Left ventricle myocardium inferior (tissue), 1 donor: ENCODE results near the gene YWHAB. TPM values are rescaled to one million over a fixed set of nuclear protein-coding genes. Genes with fewer than 3 reads are reported as not detected.

Experiments
- DNase-seq: peaks from one replicate; pipeline ENCODE4 v3.0.0-alpha.2; 2020
- H3K27ac ChIP-seq: fragments of 200-600 bp; replicated peaks from 2 replicates; pipeline ENCODE4 v1.8.0; 2021
- H3K27me3 ChIP-seq: fragments of 200-600 bp; 2 replicates; pipeline ENCODE4 v1.8.0; 2021; ENCODE audit warnings: low read depth
- H3K36me3 ChIP-seq: fragments of 200-600 bp; 2 replicates; pipeline ENCODE4 v1.8.0; 2021
- H3K4me1 ChIP-seq: fragments of 200-600 bp; 2 replicates; pipeline ENCODE4 v1.8.0; 2021
- H3K4me3 ChIP-seq: fragments of 200-600 bp; 2 replicates; pipeline ENCODE4 v1.8.0; 2021; ENCODE audit warnings: mild to moderate bottlenecking, moderate library complexity
- H3K9me3 ChIP-seq: fragments of 200-600 bp; replicated peaks from 2 replicates; pipeline ENCODE4 v1.8.0; 2021
- intact Hi-C: fragments of 100-400 bp; cut with micrococcal nuclease; formaldehyde crosslinking; loops from one replicate; pipeline ENCODE4 v1.11.0; 2022
- total RNA-seq: library from RNA; stranded (reverse); fragmentation: NEBNext Ultra II Directional; extraction: Animal tissue kit (Norgen Biotek cat#: 25700); gene quantifications from one replicate; pipeline ENCODE4 v1.2.1, GENCODE V29; 2021
- TF ChIP-seq, protein P1 (sequence below): fragments of 200-600 bp; IDR thresholded peaks from 2 replicates; pipeline ENCODE4 v1.8.0; 2021; ENCODE audit warnings: antibody characterized with exemption, mild to moderate bottlenecking, borderline replicate concordance
- donor health status: DM: no; HTN: yes; CAD: no; lungs with severe emphysema.

YWHAB gene
- total RNA-seq, 1 donor from 2014 or later, result 106 TPM

DNA sequence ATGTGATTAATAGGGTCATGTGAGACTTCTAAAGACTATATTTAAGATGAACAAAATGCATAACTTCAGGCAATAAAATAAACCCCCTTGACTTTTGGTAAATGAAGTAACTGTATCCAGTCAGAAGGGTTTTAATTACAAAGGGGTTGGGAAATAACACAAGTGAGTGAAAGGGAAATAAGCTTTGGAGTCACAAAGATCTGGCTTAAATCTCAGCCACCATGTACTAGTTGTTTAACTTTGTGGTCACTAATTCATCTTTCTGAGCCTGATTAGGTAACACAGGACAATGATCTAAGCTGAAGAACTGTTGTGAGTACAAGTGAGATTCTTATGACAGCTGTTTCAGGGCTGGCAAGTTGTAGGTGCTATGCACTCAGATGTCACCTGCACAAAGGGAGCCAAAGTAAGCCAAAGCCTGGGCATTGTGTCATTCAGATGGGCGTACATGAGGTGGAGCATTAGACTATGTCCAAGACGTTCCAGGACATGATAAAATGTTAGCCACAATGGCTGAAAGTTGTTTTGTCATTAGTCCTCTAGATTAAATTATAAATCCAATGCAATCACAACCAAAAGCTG, 60.9 kb downstream of the YWHAB start:
- no peak overlapping the region for H3K27ac ChIP-seq
- intact Hi-C loops, result no loop called here
- H3K4me1 ChIP-seq, result no peaks in the 10 kb centered on the region
- no peaks in the 10 kb centered on the region for H3K9me3 ChIP-seq
- no peak overlapping the region for H3K4me3 ChIP-seq
- H3K27me3 ChIP-seq, result no peaks in the 10 kb centered on the region
- no peak for DNase-seq
- H3K36me3 ChIP-seq, result peaks cover 94% of the 10 kb centered on the region
- TF ChIP-seq, protein P1, sequence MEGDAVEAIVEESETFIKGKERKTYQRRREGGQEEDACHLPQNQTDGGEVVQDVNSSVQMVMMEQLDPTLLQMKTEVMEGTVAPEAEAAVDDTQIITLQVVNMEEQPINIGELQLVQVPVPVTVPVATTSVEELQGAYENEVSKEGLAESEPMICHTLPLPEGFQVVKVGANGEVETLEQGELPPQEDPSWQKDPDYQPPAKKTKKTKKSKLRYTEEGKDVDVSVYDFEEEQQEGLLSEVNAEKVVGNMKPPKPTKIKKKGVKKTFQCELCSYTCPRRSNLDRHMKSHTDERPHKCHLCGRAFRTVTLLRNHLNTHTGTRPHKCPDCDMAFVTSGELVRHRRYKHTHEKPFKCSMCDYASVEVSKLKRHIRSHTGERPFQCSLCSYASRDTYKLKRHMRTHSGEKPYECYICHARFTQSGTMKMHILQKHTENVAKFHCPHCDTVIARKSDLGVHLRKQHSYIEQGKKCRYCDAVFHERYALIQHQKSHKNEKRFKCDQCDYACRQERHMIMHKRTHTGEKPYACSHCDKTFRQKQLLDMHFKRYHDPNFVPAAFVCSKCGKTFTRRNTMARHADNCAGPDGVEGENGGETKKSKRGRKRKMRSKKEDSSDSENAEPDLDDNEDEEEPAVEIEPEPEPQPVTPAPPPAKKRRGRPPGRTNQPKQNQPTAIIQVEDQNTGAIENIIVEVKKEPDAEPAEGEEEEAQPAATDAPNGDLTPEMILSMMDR, result no peak

GRCh38 chr20:44948107-44948506, 62.6 kb downstream of the YWHAB start:
- no peaks in the 10 kb centered on the region for H3K9me3 ChIP-seq
- H3K27me3 ChIP-seq, result no peaks in the 10 kb centered on the region
- no peak overlapping the region for H3K4me3 ChIP-seq
- DNase-seq, result no peak
- intact Hi-C loops, result no loop called here
- H3K27ac ChIP-seq, result no peak overlapping the region
- peaks cover 93% of the 10 kb centered on the region for H3K36me3 ChIP-seq
- H3K4me1 ChIP-seq, result no peaks in the 10 kb centered on the region
- TF ChIP-seq, protein P1, result no peak

- TF ChIP-seq, protein P1, result no peak
- Histone ChIP-seq H3K4me1 (no peaks in the 10 kb centered on the region), H3K27ac (no peak overlapping the region), H3K36me3 (peaks cover 91% of the 10 kb centered on the region), H3K4me3 (no peak overlapping the region), H3K9me3 (no peaks in the 10 kb centered on the region), H3K27me3 (no peaks in the 10 kb centered on the region)
- intact Hi-C loops, result no loop called here
- no peak for DNase-seq
Measured at GRCh38 chr20:44948513-44948912, 63.0 kb downstream of the YWHAB start.

DNA sequence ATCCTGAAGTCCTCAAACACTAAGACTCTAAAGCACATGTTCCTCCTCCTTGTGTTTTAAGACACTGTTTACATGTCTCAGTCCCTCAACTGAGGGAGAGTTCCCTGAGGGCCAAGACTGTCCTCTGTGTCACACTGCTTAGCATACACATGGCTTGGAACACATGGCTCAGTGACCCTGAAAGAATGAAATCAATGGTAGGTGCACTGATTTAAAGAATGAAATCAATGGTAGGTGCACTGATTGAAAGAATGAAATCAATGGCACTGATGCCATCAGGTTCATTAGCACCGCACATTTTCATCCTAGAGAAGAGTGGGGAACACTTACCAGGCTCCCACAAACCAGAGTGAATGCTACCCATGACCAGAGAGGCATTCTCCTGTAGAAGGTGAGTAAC, 64.9 kb downstream of the YWHAB start:
- peaks cover 93% of the 10 kb centered on the region for H3K36me3 ChIP-seq
- no peak overlapping the region for H3K27ac ChIP-seq
- intact Hi-C loops, result no loop called here
- DNase-seq, result no peak
- H3K4me3 ChIP-seq, result no peak overlapping the region
- TF ChIP-seq, protein P1, result no peak
- no peaks in the 10 kb centered on the region for H3K27me3 ChIP-seq
- H3K4me1 ChIP-seq, result no peaks in the 10 kb centered on the region
- no peaks in the 10 kb centered on the region for H3K9me3 ChIP-seq

GRCh38 chr20:44952731-44953130, 67.2 kb downstream of the YWHAB start:
- H3K27me3 ChIP-seq, result no peaks in the 10 kb centered on the region
- TF ChIP-seq, protein P1, result no peak
- no peaks in the 10 kb centered on the region for H3K4me1 ChIP-seq
- no peak for DNase-seq
- no peaks in the 10 kb centered on the region for H3K9me3 ChIP-seq
- intact Hi-C loops, result no loop called here
- no peak overlapping the region for H3K4me3 ChIP-seq
- H3K36me3 ChIP-seq, result peaks cover 83% of the 10 kb centered on the region
- no peak overlapping the region for H3K27ac ChIP-seq
